ENCODE data around the gene RNF150. TPM values are rescaled to one million over a fixed set of nuclear protein-coding genes. Genes with fewer than 3 reads are reported as not detected.

RNF150 gene
- total and polyA plus RNA-seq, 2 of the 8 experiments (the other 6 are each of a cell fraction or from before 2014, with no cell fraction given): 3.4 to 4.8 TPM

GRCh38 chr4:141081921-141082395 is 51.3 kb downstream of the RNF150 start (continued):
- TF ChIP-seq SIN3A (conservative IDR thresholded peaks at IDR 0.05 in 1 of 2, IDR thresholded peaks at IDR 0.05 in 1 of 2; ENCODE audit: low read depth in 1 of 2, low read length in 2 of 2): no peak
- TF ChIP-seq ZNF274 (IDR thresholded peaks at IDR 0.05; ENCODE audit: borderline replicate concordance, extremely low read depth, low read length): no peak
- no peak for TF ChIP-seq SP4 (IDR thresholded peaks at IDR 0.05; ENCODE audit: low read length)

Measured in H1 (cell line).